CD14-positive monocyte (primary cell): Measurements from ENCODE around the gene TIGIT. TPM values are rescaled to one million over a fixed set of nuclear protein-coding genes. Genes with fewer than 3 reads are reported as not detected.

Source experiments
- DNase-seq, 3 donors: peaks; one replicate each; pipeline ENCODE4 v3.0.0-alpha.2; 2011 to 2022
- H2AFZ ChIP-seq: 2 replicates; pipeline ENCODE4 v1.6.0; 2012; ENCODE audit warnings: mild to moderate bottlenecking, low read depth, low read length, inconsistent platforms; ENCODE audit not compliant: insufficient read depth, poor library complexity, severe bottlenecking
- H3K27ac ChIP-seq, 2 donors: 1 replicate in 1 of 2; 2 replicates in 1 of 2; pipeline ENCODE4 v1.5.1; 2012 to 2013; ENCODE audit warnings: low read length in 2 of 2, control low read depth in 1 of 2, inconsistent platforms in 1 of 2, low read depth in 1 of 2, mild to moderate bottlenecking in 1 of 2
- H3K27me3 ChIP-seq, 2 donors: one replicate each; pipeline versions ENCODE4 v1.6.0 to v1.6.1; 2011 to 2013; ENCODE audit warnings: low read length in 2 of 2; ENCODE audit not compliant: control insufficient read depth in 2 of 2, insufficient read depth in 2 of 2
- H3K36me3 ChIP-seq, 2 donors: replicated peaks in 1 of 2; 1 replicate in 1 of 2; 2 replicates in 1 of 2; pipeline versions ENCODE4 v1.5.1 to v1.6.1; 2012 to 2013; ENCODE audit warnings: low read length in 2 of 2, control low read depth in 1 of 2, inconsistent platforms in 1 of 2, mild to moderate bottlenecking in 1 of 2; ENCODE audit not compliant: insufficient read depth in 2 of 2, control insufficient read depth in 1 of 2
- H3K4me1 ChIP-seq, 2 donors: 1 replicate in 1 of 2; 2 replicates in 1 of 2; pipeline versions ENCODE4 v1.5.1 to v1.6.1; 2012 to 2013; ENCODE audit warnings: low read length in 2 of 2, control low read depth in 1 of 2, inconsistent platforms in 1 of 2, mild to moderate bottlenecking in 1 of 2, moderate library complexity in 1 of 2; ENCODE audit not compliant: insufficient read depth in 2 of 2, control insufficient read depth in 1 of 2
- H3K4me2 ChIP-seq: replicated peaks from 2 replicates; pipeline ENCODE3; 2012; ENCODE audit warnings: low read length, moderate library complexity, mild to moderate bottlenecking; ENCODE audit not compliant: poor library complexity, severe bottlenecking; ENCODE audit errors: extremely low read depth
- H3K4me3 ChIP-seq, 3 experiments: fragments of 200-600 bp in 1 of 3; sonication (generic) in 1 of 3; replicated peaks in 1 of 3; 1 replicate in 2 of 3; 2 replicates in 1 of 3; pipeline ENCODE4 v1.5.1; 2011 to 2013; ENCODE audit warnings: low read length in 3 of 3, mild to moderate bottlenecking in 3 of 3, control low read depth in 2 of 3, low read depth in 2 of 3, inconsistent platforms in 1 of 3, moderate library complexity in 1 of 3
- H3K79me2 ChIP-seq: 2 replicates; pipeline ENCODE4 v1.6.0; 2012; ENCODE audit warnings: mild to moderate bottlenecking, control low read depth, inconsistent platforms, low read length, moderate library complexity; ENCODE audit not compliant: insufficient read depth
- H3K9ac ChIP-seq: 2 replicates; pipeline ENCODE4 v1.6.0; 2017; ENCODE audit warnings: low read length, mild to moderate bottlenecking; ENCODE audit not compliant: insufficient read depth, poor library complexity, severe bottlenecking
- H3K9me3 ChIP-seq, 2 donors: replicated peaks in 1 of 2; 1 replicate in 1 of 2; 2 replicates in 1 of 2; pipeline versions ENCODE4 v1.5.1 to v1.6.1; 2012 to 2013; ENCODE audit warnings: low read length in 2 of 2, control low read depth in 1 of 2; ENCODE audit not compliant: control insufficient read depth in 1 of 2, insufficient read depth in 1 of 2
- H4K20me1 ChIP-seq: 2 replicates; pipeline ENCODE4 v1.6.0; 2012; ENCODE audit warnings: mild to moderate bottlenecking, low read length, control low read depth, moderate library complexity; ENCODE audit not compliant: insufficient read depth
- H3K27ac Mint-ChIP-seq, 7 donors: one replicate each; pipeline ENCODE4 v1.8.0; 2020; ENCODE audit warnings: mild to moderate bottlenecking in 7 of 7, mixed read lengths in 7 of 7, moderate library complexity in 6 of 7, inconsistent platforms in 2 of 7
- H3K27me3 Mint-ChIP-seq, 3 donors: one replicate each; pipeline ENCODE4 v1.8.0; 2021 to 2022; ENCODE audit warnings: low read depth in 3 of 3, mild to moderate bottlenecking in 3 of 3, mixed read lengths in 3 of 3, moderate library complexity in 3 of 3, inconsistent platforms in 1 of 3
- H3K36me3 Mint-ChIP-seq, 2 donors: one replicate each; pipeline ENCODE4 v1.8.0; 2020; ENCODE audit warnings: mixed read lengths in 2 of 2, inconsistent platforms in 1 of 2, mild to moderate bottlenecking in 1 of 2
- H3K4me1 Mint-ChIP-seq: one replicate; pipeline ENCODE4 v1.8.0; 2020; ENCODE audit warnings: mild to moderate bottlenecking, mixed read lengths
- H3K4me3 Mint-ChIP-seq, 2 donors: one replicate each; pipeline ENCODE4 v1.8.0; 2020; ENCODE audit warnings: mild to moderate bottlenecking in 2 of 2, mixed read lengths in 2 of 2, moderate library complexity in 1 of 2
- H3K9me3 Mint-ChIP-seq, 7 donors: one replicate each; pipeline ENCODE4 v1.8.0; 2020 to 2022; ENCODE audit warnings: mixed read lengths in 7 of 7, mild to moderate bottlenecking in 6 of 7, moderate library complexity in 6 of 7, inconsistent platforms in 2 of 7
- WGBS: methylation state at CpG from one replicate; pipeline ENCODE4 v1.1.5; 2013; ENCODE audit warnings: missing lambda C conversion rate; ENCODE audit not compliant: insufficient coverage; 5-methylcytosine and 5-hydroxymethylcytosine counted together
- intact Hi-C, 2 donors: fragments of 100-400 bp; cut with micrococcal nuclease; formaldehyde crosslinking; loops; one replicate each; pipeline versions ENCODE4 v1.15.0 to v1.15.1; 2023
- polyA plus RNA-seq, 3 donors: library from polyadenylated mRNA; depleted of rRNA in 1 of 3; unstranded in 2 of 3; stranded (reverse) in 1 of 3; fragments of 300-500 nt in 2 of 3; fragments of >200 nt in 1 of 3; fragmentation: Illumina TruSeq in 2 of 3; gene quantifications; 1 replicate in 2 of 3; 2 replicates in 1 of 3; pipeline ENCODE4 v1.2.3, GENCODE V29; 2012 to 2021
- TF ChIP-seq, protein P1 (sequence below): fragments of 200-600 bp; IDR thresholded peaks from one replicate; pipeline ENCODE4 v1.8.0; 2022; ENCODE audit warnings: antibody characterized with exemption, mild to moderate bottlenecking

TIGIT gene
- polyA plus RNA-seq, 3 donors: 0.28 to 0.49 TPM; not detected in 1

DNA sequence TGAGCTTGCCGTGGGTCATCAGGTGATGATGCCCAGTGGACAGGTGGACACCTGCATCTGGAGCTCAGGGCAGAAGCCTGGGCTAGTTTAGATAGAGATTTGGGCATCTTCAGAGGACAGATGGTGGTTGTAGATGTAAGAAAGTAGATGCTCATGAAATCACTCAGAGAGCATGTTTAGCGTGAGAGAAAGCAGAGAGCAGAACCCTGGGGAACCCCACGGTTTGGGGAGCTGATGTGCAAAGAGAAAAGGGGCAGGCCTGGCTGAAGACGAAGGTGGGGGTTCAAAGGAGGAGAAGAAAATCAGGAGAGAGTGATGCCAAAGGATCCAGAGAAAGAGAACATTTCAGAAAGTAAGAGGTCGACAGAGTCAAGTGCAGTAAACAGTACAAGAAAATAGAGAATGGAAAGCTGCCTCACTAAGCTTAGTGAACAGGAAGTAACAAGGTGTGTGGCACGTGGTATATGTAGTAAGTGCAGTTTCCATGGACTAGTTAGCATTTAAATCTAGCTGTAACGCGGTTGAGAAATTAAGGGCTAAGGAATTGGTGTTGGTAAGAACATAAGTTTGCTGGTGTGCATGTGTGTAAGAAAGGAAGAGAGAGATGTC is 13.5 kb downstream of the TIGIT start:
- Mint-ChIP-seq H3K36me3 (no peaks in the 10 kb centered on the region), H3K27me3 (peaks cover 1 to 10% (median 2%) of the 10 kb centered on the region in 3 donors), H3K9me3 (peaks cover 0 to 2% (median 0%) of the 10 kb centered on the region in 7 donors), H3K27ac (no peak overlapping the region), H3K4me3 (no peak overlapping the region), H3K4me1 (no peaks in the 10 kb centered on the region)
- intact Hi-C loops: no loop called here
- Histone ChIP-seq H2AFZ (no peak overlapping the region), H3K4me2 (no peak overlapping the region), H3K36me3 (no peaks in the 10 kb centered on the region), H3K27ac (no peak overlapping the region), H3K4me3 (no peak overlapping the region), H4K20me1 (no peaks in the 10 kb centered on the region), H3K27me3 (peaks cover 0 to 2% of the 10 kb centered on the region in 2 donors), H3K79me2 (no peaks in the 10 kb centered on the region), H3K9me3 (no peaks in the 10 kb centered on the region), H3K9ac (no peak overlapping the region), H3K4me1 (no peaks in the 10 kb centered on the region)
- 79% methylated on average over 8 of the region's 8 CpGs for WGBS
- TF ChIP-seq, protein P1, sequence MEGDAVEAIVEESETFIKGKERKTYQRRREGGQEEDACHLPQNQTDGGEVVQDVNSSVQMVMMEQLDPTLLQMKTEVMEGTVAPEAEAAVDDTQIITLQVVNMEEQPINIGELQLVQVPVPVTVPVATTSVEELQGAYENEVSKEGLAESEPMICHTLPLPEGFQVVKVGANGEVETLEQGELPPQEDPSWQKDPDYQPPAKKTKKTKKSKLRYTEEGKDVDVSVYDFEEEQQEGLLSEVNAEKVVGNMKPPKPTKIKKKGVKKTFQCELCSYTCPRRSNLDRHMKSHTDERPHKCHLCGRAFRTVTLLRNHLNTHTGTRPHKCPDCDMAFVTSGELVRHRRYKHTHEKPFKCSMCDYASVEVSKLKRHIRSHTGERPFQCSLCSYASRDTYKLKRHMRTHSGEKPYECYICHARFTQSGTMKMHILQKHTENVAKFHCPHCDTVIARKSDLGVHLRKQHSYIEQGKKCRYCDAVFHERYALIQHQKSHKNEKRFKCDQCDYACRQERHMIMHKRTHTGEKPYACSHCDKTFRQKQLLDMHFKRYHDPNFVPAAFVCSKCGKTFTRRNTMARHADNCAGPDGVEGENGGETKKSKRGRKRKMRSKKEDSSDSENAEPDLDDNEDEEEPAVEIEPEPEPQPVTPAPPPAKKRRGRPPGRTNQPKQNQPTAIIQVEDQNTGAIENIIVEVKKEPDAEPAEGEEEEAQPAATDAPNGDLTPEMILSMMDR: no peak
- DNase-seq: no peak

- H2AFZ ChIP-seq: no peak overlapping the region
- Mint-ChIP-seq H3K4me3 (no peak overlapping the region), H3K27me3 (peaks cover 0 to 10% (median 2%) of the 10 kb centered on the region in 3 donors), H3K4me1 (no peaks in the 10 kb centered on the region), H3K9me3 (peaks cover 0 to 2% (median 0%) of the 10 kb centered on the region in 7 donors), H3K36me3 (no peaks in the 10 kb centered on the region), H3K27ac (peak overlapping the region in 1 of 7 donors; percentile 26)
- intact Hi-C loops: no loop called here
- no peaks in the 10 kb centered on the region for H3K4me1 ChIP-seq
- no peaks in the 10 kb centered on the region for H3K9me3 ChIP-seq
- H3K9ac ChIP-seq: no peak overlapping the region
- no peaks in the 10 kb centered on the region for H3K79me2 ChIP-seq
- H3K4me2 ChIP-seq: no peak overlapping the region
- H3K4me3 ChIP-seq: no peak overlapping the region
- no peak overlapping the region for H3K27ac ChIP-seq
- TF ChIP-seq, protein P1: no peak
- DNase-seq: no peak
- H4K20me1 ChIP-seq: no peaks in the 10 kb centered on the region
- no peaks in the 10 kb centered on the region for H3K36me3 ChIP-seq
- WGBS: 92% methylated on average over 2 of the region's 3 CpGs
- H3K27me3 ChIP-seq: no peaks in the 10 kb centered on the region
Observed at GRCh38 chr3:114307832-114308231, 14.0 kb downstream of the TIGIT start.
